Endothelial cell of umbilical vein (primary cell): ENCODE results near the gene RILPL2.

ENCODE experiments used
- CTCF ChIP-seq, 2 donors: IDR thresholded peaks; 1 replicate in 1 of 2; 2 replicates in 1 of 2; pipeline ENCODE4 v1.5.1; 2011; ENCODE audit warnings: low read length in 2 of 2, mild to moderate bottlenecking in 2 of 2, moderate library complexity in 2 of 2, control low read depth in 1 of 2, inconsistent platforms in 1 of 2, low read depth in 1 of 2; ENCODE audit not compliant: insufficient read depth in 1 of 2; ENCODE audit errors: extremely low read depth in 1 of 2
- EZH2 ChIP-seq: IDR thresholded peaks from 2 replicates; pipeline ENCODE4 v1.6.1; 2012; ENCODE audit warnings: borderline replicate concordance, low read depth, mild to moderate bottlenecking, moderate library complexity, low read length, inconsistent platforms; ENCODE audit not compliant: severe bottlenecking
- FOS ChIP-seq: IDR thresholded peaks from 2 replicates; pipeline ENCODE4 v1.6.1; 2011; ENCODE audit warnings: mild to moderate bottlenecking, low read length, moderate library complexity, borderline replicate concordance; ENCODE audit not compliant: insufficient read depth
- GATA2 ChIP-seq: IDR thresholded peaks from 2 replicates; pipeline ENCODE4 v1.7.0; 2011; ENCODE audit warnings: low read depth, mild to moderate bottlenecking, moderate library complexity, mixed read lengths, low read length; ENCODE audit not compliant: insufficient read length, insufficient read depth
- MAX ChIP-seq: IDR thresholded peaks from 2 replicates; pipeline ENCODE4 v1.6.1; 2011; ENCODE audit not compliant: insufficient read depth, insufficient read length
- MYC ChIP-seq: IDR thresholded peaks from one replicate; pipeline ENCODE4 v1.6.1; 2011; ENCODE audit warnings: mild to moderate bottlenecking, low read depth, low read length
- POLR2A ChIP-seq: IDR thresholded peaks from 2 replicates; pipeline ENCODE4 v1.6.1; 2012; ENCODE audit warnings: low read depth, mild to moderate bottlenecking, control low read depth, low read length
- POLR2AphosphoS5 ChIP-seq: IDR thresholded peaks from 2 replicates; pipeline ENCODE4 v1.6.1; 2012; ENCODE audit warnings: low read depth, mild to moderate bottlenecking, control low read depth, low read length, moderate library complexity; ENCODE audit not compliant: insufficient read depth

GRCh38 chr12:123399255-123399617 lies 37.2 kb downstream of the RILPL2 start:
- TF ChIP-seq CTCF (IDR thresholded peaks at IDR 0.05; ENCODE audit: extremely low read depth in 1 of 2, insufficient read depth in 1 of 2, low read depth in 1 of 2, low read length in 2 of 2) (no peak), MAX (no peak), FOS (no peak), POLR2A (no peak), EZH2 (no peak), GATA2 (no peak), POLR2AphosphoS5 (no peak), MYC (no peak)
